CD4-positive, alpha-beta T cell treated with Interleukin-4 for 1 hour (primary cell): Measurements from ENCODE around the gene TMEM52.

Experiments
- DNase-seq, 2 donors: peaks; one replicate each; pipeline ENCODE4 v3.0.0-alpha.2; 2020 to 2022

The TMEM52 gene

GRCh38 chr1:1914101-1914970, 4.7 kb downstream of the TMEM52 start:
- no peak for DNase-seq

GRCh38 chr1:1911350-1912041, 7.6 kb downstream of the TMEM52 start:
- no peak for DNase-seq

GRCh38 chr1:1910651-1911331, 8.3 kb downstream of the TMEM52 start:
- DNase-seq = no peak

DNA sequence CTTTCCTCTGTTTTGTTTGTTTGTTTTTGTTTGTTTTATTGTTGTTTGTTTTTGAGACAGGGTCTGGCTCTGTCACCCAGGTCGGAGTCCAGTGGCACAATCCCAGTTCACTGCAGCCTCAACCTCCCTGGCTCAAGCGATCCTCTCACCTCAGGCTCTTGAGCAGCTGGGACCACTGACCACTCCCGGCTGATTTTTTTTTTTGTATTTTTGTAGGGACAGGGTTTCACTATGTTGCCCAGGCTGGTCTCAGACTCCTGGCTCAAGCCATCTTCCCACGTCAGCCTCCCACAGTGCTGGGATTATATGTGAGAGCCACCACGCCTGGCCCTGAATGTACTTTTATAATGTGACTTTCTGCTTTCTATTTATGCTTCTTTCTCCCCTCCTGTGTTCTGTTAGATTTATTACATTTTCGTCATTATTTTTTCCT, 9.0 kb downstream of the TMEM52 start:
- DNase-seq = no peak

GRCh38 chr1:1908506-1908791, 10.6 kb downstream of the TMEM52 start:
- no peak for DNase-seq

DNA sequence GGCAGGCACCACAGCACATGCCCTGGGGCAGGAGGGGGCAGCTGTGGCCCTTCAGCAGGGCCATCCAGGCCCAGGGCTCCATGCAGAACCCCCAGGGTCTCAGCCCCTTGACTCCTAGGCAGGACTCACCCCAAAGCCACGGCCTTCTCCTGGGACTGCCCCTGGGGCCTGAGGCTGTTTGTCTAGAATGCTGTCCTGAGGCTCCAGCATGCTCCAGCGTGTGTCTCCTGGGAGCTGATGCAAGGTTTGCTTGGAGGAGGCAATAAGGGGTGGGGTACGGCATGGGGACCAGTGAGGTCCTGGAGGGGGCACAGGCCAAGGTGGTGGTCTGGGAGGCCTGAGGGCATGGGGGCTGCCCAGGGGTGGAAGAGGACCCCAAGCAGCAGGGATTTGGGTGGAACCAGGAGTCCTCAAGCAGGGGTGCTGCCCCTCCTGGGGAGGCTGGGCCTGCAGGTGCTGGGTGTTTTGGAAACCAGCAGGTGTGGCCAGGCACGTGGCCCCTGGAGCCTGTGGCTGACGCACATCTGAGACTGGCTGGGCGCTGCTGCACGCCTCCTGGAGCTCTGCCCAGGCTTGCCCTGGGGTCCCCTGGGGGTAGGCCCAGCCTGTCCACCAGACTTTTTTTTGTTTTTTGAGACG, 11.9 kb downstream of the TMEM52 start:
- peak in 1 of 2 donors; percentile 33 for DNase-seq

DNA sequence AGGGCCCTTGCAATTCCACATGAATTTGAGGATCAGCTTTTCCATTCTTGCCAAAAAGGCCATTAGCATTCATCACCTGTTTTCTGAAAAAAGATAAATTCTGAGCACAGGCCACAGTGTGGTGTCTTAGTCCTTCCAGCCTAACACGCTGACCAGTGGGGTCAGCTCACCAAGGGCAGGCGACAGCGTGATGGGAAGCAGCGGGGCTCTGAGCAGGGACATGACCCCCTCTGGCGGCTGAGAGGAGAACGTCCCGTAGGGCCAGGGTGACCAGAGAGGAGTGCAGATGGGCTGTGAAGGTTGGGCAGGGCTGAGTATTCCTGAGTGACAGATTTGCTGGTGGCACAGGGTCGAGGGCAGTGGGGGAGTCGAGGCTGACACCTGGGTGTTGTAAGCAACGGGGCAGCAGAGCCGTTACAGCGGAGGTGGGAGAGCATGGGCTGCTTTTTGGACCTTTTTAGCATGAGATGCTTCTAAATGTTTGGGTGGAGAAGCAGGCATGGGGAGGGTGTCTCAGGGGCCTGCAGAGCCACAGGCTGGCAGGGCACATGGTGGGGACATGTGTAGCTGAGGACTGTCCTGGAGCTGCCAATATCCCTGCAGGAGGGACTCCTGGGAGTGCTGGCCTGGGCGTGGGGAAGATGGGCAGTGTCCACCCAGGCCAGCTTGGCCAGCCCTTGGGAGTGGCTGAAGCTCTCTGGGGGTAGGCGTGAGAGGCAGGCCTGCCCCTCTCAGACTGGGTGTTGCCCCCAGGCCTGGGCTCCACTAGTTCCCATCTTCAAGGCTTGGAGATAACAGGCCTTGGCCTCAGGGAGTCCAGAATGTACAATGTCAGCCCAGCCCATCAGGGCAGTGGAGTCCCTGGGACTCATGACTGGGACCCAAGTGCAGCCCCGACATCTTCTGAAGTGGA, 12.6 kb downstream of the TMEM52 start:
- peak; percentile 72 to 78 for DNase-seq

GRCh38 chr1:1903224-1903623, 15.9 kb downstream of the TMEM52 start:
- DNase-seq = no peak

GRCh38 chr1:1901641-1902294, 17.3 kb downstream of the TMEM52 start:
- no peak for DNase-seq

DNA sequence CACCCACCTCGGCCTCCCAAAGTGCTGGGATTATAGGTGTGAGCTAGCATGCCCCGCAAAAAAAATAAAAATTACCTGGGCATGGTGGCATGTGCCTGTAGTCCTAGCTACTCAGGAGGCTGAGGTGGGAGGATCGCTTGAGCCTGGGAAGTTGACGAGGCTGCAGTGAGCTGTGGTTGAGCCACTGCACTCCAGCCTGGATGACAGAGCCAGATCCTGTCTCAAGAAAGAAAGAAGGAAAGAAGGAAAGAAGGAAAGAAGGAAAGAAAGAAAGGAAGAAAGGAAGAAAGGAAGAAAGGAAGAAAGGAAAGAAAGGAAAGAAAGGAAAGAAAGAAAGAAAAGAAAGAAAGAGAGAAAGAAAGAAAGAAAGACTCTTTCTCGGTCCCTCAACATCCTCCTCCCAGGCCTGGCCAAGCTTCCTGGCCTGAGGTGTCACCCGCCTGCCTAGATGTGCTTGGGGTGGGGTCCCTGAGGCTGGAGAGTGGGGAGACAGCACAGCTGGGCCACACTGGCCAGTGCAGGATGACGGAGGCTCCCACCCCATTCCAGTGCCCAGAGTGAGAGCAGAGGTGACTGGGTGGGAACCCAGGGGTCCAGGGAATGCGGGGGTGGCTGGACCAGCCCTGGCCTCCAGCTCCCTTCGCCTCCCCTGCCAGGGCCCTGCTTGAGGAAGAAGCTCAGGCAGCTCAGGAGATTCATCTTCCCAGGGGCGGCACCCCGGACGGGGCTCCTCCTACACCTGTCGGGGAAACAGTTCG, 18.0 kb downstream of the TMEM52 start:
- DNase-seq = no peak

DNA sequence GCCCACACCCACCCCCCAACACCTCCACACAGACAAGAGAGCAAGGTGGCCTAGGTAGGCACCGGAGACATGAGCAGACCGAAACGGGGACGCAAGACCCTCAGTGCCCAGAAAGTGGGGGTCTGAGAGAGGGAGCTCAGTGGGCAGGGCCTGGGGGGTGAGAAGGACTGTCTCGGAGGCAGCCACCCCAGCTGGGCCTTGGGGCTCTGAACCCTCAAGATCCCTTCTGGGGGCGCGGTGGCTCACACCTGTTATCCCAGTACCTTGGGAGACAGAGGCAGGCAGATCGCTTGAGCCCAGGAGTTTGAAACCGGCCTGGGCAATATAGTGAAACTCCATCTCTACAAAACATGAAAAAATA, 19.1 kb downstream of the TMEM52 start:
- DNase-seq = no peak

DNA sequence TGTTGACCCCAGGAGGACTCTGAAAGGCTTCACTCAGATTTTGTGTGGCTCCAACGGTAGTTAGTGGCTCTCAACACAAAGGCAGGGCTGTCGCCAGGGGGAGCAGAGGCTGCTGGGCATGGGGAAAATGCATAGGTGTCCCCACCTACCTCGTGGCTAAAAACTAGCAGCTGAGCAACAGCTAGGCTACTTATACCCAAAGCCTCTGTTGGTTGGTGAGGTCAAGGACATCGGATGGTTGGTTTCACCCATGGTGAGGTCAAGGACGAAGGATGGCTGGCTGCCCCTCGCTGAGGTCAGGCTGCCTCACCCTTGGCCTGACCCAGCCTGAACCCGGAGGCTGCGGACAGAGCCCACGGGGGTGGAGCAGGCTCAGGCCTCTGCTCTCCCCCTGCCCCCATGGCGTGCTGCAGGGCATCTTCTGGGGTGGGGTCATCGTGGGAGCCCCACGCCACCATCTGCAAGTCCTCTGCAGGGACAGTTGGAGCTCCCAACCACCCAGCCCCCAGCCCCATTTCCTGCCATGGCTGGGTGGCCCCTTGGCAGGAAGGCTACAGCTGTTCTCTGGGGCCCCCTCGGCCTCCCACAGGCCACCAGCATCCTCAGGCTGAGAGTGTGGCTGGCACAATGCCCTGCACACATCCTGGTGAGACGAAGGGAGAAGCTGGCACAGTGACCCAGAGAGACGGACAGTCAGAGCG, 19.7 kb downstream of the TMEM52 start:
- peak in 1 of 2 donors; percentile 27 for DNase-seq

DNA sequence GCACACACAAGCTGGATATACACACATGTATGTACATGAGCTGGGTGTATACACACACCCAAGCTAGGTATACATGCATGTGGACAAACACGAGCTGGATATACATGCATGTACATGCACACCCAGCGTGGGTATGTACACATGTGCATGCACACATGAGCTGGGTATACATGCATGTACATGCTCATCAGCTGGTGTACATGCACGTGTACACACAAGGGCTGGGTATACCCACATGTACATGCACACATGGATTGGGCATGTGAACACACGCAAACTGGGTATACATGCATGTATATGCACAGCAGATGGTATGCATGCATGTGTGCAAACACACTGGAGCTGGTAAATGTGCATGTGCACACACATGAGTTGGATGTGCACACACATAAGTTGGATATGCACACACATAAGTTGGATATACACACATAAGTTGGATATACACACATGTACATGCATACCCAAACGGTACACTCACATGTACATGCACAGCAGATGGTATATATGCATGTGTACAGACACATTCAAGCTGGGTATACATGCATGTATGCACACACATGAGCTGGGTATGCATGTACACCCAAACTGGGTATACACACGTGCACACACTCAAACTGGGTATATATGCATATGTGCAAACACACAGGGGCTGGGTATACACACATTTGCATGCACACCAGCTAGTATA, 20.7 kb downstream of the TMEM52 start:
- no peak for DNase-seq

DNA sequence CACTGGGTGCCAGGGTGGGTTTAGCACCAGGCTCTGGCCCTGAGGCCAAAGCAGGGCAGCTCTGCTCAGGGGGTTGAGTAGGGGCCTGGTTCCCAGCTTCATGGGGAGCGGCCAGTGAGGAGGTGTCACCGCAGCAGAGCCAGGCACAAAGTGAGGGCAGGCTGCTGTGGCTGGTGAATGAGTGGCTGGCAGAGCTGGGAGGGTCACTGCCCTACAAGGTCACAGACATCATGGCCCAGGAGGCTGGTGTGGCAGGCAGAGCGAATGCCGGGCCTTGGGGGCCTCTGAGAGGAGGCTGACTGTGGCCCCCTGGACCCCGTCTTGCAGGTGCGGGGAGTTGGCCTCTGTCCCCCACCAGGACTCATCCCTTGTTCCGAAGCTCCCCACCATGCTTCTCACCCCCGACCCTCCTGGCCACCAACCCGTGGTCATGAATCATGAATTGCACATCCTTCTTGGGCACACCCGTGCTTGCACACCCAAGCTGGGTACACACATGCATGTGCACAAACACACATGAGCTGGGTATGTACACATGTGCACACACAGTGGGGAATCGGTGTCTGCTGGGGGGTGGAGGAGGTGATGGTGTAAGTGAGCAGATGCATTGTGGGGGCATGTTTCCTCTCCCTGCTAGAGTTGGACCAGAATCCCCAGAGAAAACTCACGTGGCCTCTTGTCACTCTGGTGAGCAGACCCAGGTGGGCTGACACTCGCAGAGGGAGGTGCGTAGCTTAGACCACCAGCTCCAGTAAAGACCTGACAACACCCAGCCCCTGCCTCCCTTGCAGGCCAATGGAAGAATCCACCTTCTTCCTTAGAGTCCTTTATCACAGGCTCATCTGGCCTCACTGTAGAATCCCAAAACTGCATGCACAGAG, 23.4 kb downstream of the TMEM52 start:
- no peak for DNase-seq

GRCh38 chr1:1895060-1895418, 24.0 kb downstream of the TMEM52 start:
- DNase-seq = no peak

DNA sequence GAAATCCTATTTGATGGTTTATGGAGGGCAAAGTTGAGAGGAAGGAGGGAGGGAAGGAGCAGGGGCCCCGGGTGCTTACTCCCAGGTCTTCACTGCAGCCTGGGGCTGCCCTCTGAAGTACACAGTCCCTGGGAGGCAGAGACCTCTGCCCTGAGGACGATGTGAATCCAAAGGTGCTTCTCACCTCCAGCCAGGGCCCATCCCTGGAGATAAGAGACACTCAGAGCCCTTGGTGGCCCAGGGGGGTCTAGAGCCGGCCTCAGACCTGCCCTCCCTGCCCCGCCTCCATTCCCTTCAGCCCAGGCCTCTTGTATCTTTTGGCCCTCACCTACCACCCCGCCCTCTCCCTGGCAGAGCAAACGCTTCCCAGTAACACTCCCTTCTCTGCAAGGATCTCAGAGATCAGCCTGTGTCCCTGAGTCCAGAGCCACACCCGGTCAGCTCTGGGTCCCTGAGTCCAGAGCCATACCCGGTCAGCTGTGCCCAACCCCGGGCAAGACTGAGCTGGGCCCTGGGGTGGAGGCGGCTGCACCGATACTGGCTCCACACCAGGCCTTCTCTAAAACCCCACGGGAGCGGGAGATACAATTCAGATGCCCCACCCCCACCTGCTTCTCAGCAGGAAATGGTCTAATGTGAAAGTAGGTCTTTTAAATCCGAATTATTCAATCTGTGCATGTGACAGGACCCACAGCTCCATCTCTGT, 24.6 kb downstream of the TMEM52 start:
- DNase-seq = no peak

- DNase-seq = no peak
These were observed 25.1 kb downstream of the TMEM52 start for GRCh38 chr1:1893997-1894353.

DNA sequence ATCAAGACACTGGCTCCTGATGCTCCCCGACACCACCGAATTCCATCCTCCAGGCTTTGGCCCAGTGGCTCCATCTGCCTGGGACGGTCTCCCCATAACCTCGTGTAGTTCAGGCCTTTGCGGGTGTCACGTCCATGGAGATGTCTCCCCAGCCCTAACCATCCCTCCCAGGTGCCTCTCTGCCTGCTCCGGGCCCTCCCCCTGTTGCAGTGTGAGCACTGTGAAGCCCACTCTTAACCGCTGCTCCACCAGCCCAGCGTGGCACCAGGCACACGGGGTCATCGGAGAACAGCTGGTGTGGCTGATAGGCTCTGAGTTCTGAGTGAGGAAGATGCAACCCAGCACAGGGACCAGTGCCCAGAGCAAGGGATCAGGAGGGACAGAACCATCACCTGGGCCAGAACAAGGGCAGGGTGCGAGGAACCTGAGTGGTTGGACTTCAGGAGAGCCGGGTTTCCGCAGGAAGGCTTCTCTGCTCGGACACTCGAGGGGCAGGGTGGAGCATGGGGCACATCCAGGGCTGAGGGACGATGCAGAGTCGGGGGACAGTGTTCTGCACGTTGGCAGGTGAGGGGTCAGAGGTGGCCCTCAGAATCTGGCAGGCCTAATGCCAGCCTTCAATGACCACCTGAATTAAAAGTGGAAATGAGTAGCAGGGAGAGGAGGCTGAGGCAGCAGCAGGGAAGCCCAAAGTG, 25.6 kb downstream of the TMEM52 start:
- no peak for DNase-seq
